A673 (cell line): ENCODE measurements around the gene TERC. TPM values are rescaled to one million over a fixed set of nuclear protein-coding genes. Genes with fewer than 3 reads are reported as not detected.

ENCODE experiments used
- BruUV-seq: library from RNA; stranded (reverse); fragments of 400-500 nt; replicated peaks from 2 replicates; lab custom pipeline; 2021; lab: Mats Ljungman, UMichigan
- CTCF ChIA-PET: fragments of 300-600 bp; sonication (Branson Sonifier 250); formaldehyde crosslinking; loops from one replicate; lab custom pipeline; 2022; ENCODE audit warnings: antibody characterized with exemption; lab: Charles Lee
- POLR2A ChIA-PET: fragments of 300-600 bp; sonication (Branson Sonifier 250); formaldehyde crosslinking; loops from one replicate; lab custom pipeline; 2022; ENCODE audit warnings: antibody characterized with exemption; ENCODE audit not compliant: low non-redundant PET; lab: Charles Lee
- DNase-seq: peaks from one replicate; pipeline ENCODE4 v3.0.0-alpha.2; 2015; ENCODE audit warnings: low spot score
- H3K27ac ChIP-seq: fragments of 200-600 bp; sonication (generic); 2 replicates; pipeline ENCODE4 v1.5.1; 2016; ENCODE audit warnings: mixed run types, low read depth, mild to moderate bottlenecking, mixed read lengths, antibody characterized with exemption, low read length; ENCODE audit not compliant: poor library complexity, severe bottlenecking
- H3K27me3 ChIP-seq: fragments of 200-600 bp; sonication (generic); replicated peaks from 2 replicates; pipeline ENCODE4 v1.6.1; 2017; ENCODE audit warnings: mixed run types, low read depth, mild to moderate bottlenecking, mixed read lengths, antibody characterized with exemption, low read length; ENCODE audit not compliant: insufficient read depth, poor library complexity
- H3K36me3 ChIP-seq: fragments of 200-600 bp; sonication (generic); 2 replicates; pipeline ENCODE4 v1.6.1; 2016; ENCODE audit warnings: mixed run types, mild to moderate bottlenecking, mixed read lengths, antibody characterized with exemption, low read length; ENCODE audit not compliant: insufficient read depth, poor library complexity, severe bottlenecking
- H3K4me1 ChIP-seq: fragments of 200-600 bp; sonication (generic); 2 replicates; pipeline ENCODE4 v1.6.1; 2017; ENCODE audit warnings: mixed run types, mild to moderate bottlenecking, mixed read lengths, antibody characterized with exemption, low read length; ENCODE audit not compliant: insufficient read depth, poor library complexity, severe bottlenecking
- H3K4me3 ChIP-seq: fragments of 200-600 bp; sonication (generic); 2 replicates; pipeline ENCODE4 v1.5.1; 2016; ENCODE audit warnings: low read depth, mixed run types, mild to moderate bottlenecking, mixed read lengths, low read length; ENCODE audit not compliant: poor library complexity, severe bottlenecking
- H3K9me3 ChIP-seq: fragments of 200-600 bp; sonication (generic); 2 replicates; pipeline ENCODE4 v1.6.1; 2016; ENCODE audit warnings: mixed run types, low read depth, mild to moderate bottlenecking, mixed read lengths, antibody characterized with exemption, low read length; ENCODE audit not compliant: poor library complexity, severe bottlenecking
- EZH2 ChIP-seq: fragments of 200-600 bp; sonication (generic); IDR thresholded peaks from 2 replicates; pipeline ENCODE4 v1.6.1; 2017; ENCODE audit warnings: borderline replicate concordance, low read depth, mild to moderate bottlenecking, mixed read lengths, antibody characterized with exemption, low read length; ENCODE audit not compliant: poor library complexity, severe bottlenecking
- intact Hi-C: fragments of 100-400 bp; cut with micrococcal nuclease; formaldehyde crosslinking; loops from one replicate; pipeline ENCODE4 v1.10.0; 2022; ENCODE audit not compliant: unreplicated experiment
- total RNA-seq: library from RNA; stranded (reverse); gene quantifications from 2 replicates; pipeline ENCODE4 v1.2.3, GENCODE V29; 2021
- TF ChIP-seq, protein P1 (sequence below): fragments of 300-800, 200-600 bp; sonication (generic); conservative IDR thresholded peaks from 2 replicates; pipeline ENCODE4 v1.5.1; 2017; ENCODE audit warnings: low read depth, mild to moderate bottlenecking, antibody characterized with exemption, low read length, moderate library complexity, mixed read lengths

The TERC gene
- total RNA-seq, 1 experiment from 2014 or later: 5.8 TPM

GRCh38 chr3:169781209-169781855 is 16.5 kb upstream of the TERC start:
- no peak for DNase-seq
- intact Hi-C loops: no loop called here
- H3K9me3 ChIP-seq: no peaks in the 10 kb centered on the region
- ChIA-PET POLR2A (no interaction called here), CTCF (no interaction called here)
- H3K27ac ChIP-seq: no peak overlapping the region
- no peak overlapping the region for H3K4me3 ChIP-seq
- H3K4me1 ChIP-seq: no peaks in the 10 kb centered on the region
- TF ChIP-seq, protein P1, sequence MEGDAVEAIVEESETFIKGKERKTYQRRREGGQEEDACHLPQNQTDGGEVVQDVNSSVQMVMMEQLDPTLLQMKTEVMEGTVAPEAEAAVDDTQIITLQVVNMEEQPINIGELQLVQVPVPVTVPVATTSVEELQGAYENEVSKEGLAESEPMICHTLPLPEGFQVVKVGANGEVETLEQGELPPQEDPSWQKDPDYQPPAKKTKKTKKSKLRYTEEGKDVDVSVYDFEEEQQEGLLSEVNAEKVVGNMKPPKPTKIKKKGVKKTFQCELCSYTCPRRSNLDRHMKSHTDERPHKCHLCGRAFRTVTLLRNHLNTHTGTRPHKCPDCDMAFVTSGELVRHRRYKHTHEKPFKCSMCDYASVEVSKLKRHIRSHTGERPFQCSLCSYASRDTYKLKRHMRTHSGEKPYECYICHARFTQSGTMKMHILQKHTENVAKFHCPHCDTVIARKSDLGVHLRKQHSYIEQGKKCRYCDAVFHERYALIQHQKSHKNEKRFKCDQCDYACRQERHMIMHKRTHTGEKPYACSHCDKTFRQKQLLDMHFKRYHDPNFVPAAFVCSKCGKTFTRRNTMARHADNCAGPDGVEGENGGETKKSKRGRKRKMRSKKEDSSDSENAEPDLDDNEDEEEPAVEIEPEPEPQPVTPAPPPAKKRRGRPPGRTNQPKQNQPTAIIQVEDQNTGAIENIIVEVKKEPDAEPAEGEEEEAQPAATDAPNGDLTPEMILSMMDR: no peak
- TF ChIP-seq EZH2: no peak
- BruUV-seq: no TSS peak
- H3K27me3 ChIP-seq: no peaks in the 10 kb centered on the region
- H3K36me3 ChIP-seq: peaks cover 97% of the 10 kb centered on the region

DNA sequence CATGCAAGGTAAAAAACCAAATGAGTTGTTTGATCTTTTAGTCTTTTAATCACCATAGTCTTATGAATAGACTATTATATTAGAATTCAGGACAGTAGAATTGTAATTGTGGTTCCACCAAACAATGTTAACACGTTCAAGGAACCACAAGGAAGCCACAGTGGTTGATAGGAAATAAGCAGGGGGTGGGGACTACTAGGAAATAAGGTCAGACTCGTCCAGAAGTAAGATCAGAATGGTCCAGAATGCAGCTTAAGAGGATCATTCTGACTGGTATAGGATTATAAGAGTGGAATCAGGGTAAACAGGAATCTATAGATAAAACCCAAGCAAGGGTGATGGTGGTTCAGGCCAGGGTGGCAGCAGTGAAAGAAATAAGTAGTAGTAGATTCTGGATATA is 15.9 kb upstream of the TERC start:
- Histone ChIP-seq H3K9me3 (no peaks in the 10 kb centered on the region), H3K4me3 (no peak overlapping the region), H3K4me1 (peaks cover under 1% of the 10 kb centered on the region), H3K27ac (no peak overlapping the region), H3K36me3 (peaks cover 97% of the 10 kb centered on the region), H3K27me3 (no peaks in the 10 kb centered on the region)
- no peak for DNase-seq
- intact Hi-C loops: no loop called here
- BruUV-seq: no TSS peak
- POLR2A ChIA-PET: no interaction called here
- CTCF ChIA-PET: no interaction called here
- no peak for TF ChIP-seq EZH2
- TF ChIP-seq, protein P1: no peak

DNA sequence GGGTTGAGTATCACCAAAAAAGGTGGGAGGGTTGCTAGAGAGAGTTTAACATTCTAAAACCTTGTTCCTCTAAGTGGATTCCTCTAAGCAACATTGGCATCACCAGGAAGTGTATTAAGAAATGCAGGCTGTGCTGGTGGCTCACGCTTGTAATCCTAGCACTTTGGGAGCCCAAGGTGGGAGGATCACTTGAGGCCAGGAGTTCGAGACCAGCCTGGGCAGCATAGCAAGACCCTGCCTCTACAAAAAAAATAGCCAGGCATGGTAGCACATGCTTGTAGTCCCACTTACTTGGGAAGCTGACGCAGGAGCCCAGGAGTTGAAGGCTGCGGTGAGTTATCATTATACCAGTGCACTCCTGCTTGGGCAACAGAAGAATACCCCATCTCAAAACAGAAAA is 13.0 kb upstream of the TERC start:
- intact Hi-C loops: no loop called here
- Histone ChIP-seq H3K9me3 (no peaks in the 10 kb centered on the region), H3K4me1 (peaks cover 18% of the 10 kb centered on the region), H3K4me3 (no peak overlapping the region), H3K27ac (no peak overlapping the region), H3K36me3 (peaks cover 80% of the 10 kb centered on the region), H3K27me3 (no peaks in the 10 kb centered on the region)
- no TSS peak for BruUV-seq
- no peak for TF ChIP-seq EZH2
- TF ChIP-seq, protein P1: no peak
- ChIA-PET CTCF (no interaction called here), POLR2A (no interaction called here)
- no peak for DNase-seq
